Heart left ventricle (tissue), 16 donors: ENCODE measurements around the gene MLH3. TPM values are rescaled to one million over a fixed set of nuclear protein-coding genes. Genes with fewer than 3 reads are reported as not detected.
A peak's percentile ranks its signal among the peaks of the same experiment; 100 is the strongest.

Experiments used
- ATAC-seq, 4 donors: fragments of 200-7000 bp; cut with Tn5 transposase; one replicate each; pipeline ENCODE4 v1.9.1; 2020 to 2022; ENCODE audit warnings: moderate library complexity in 4 of 4, mild to moderate bottlenecking in 3 of 4, moderate number of reproducible peaks in 1 of 4
- DNase-seq, 5 donors: peaks; one replicate each; pipeline ENCODE4 v3.0.0-alpha.2; 2020
- H3K27ac ChIP-seq, 12 donors: fragments of 200-600 bp; sonication (generic) in 4 of 12; one replicate each; pipeline versions ENCODE4 v1.5.0 to v1.8.0; 2016 to 2022; ENCODE audit warnings: mild to moderate bottlenecking in 2 of 12
- H3K27me3 ChIP-seq, 9 donors: fragments of 200-600 bp; sonication (generic) in 2 of 9; one replicate each; pipeline versions ENCODE4 v1.5.1 to v1.8.0; 2016 to 2022; ENCODE audit warnings: mild to moderate bottlenecking in 3 of 9
- H3K36me3 ChIP-seq, 9 donors: fragments of 200-600 bp; sonication (generic) in 2 of 9; one replicate each; pipeline versions ENCODE4 v1.5.0 to v1.8.0; 2018 to 2022; ENCODE audit warnings: mild to moderate bottlenecking in 2 of 9
- H3K4me1 ChIP-seq, 12 donors: fragments of 200-600 bp; sonication (generic) in 4 of 12; one replicate each; pipeline versions ENCODE4 v1.5.0 to v1.8.0; 2016 to 2022; ENCODE audit warnings: mild to moderate bottlenecking in 3 of 12
- H3K4me3 ChIP-seq, 12 donors: fragments of 200-600 bp; sonication (generic) in 4 of 12; one replicate each; pipeline versions ENCODE4 v1.5.0 to v1.8.0; 2017 to 2022; ENCODE audit warnings: mild to moderate bottlenecking in 9 of 12, moderate library complexity in 4 of 12
- H3K9me3 ChIP-seq, 12 donors: fragments of 200-600 bp; sonication (generic) in 4 of 12; one replicate each; pipeline versions ENCODE4 v1.5.0 to v1.8.0; 2016 to 2022; ENCODE audit warnings: mild to moderate bottlenecking in 1 of 12
- CTCF ChIP-seq, 12 donors: fragments of 200-600 bp; sonication (generic) in 4 of 12; IDR thresholded peaks; one replicate each; pipeline versions ENCODE4 v1.5.0 to v1.8.0; 2018 to 2022; ENCODE audit warnings: antibody characterized with exemption in 12 of 12, mild to moderate bottlenecking in 5 of 12
- POLR2A ChIP-seq, 2 donors: fragments of 450-650 bp; IDR thresholded peaks; one replicate each; pipeline ENCODE4 v1.6.1; 2017; ENCODE audit warnings: antibody characterized with exemption in 2 of 2, mild to moderate bottlenecking in 2 of 2, moderate library complexity in 2 of 2
- WGBS, 4 donors: extraction: QIAGEN DNeasy Blood & Tissue Kit in 2 of 4; methylation state at CpG; one replicate each; pipeline versions ENCODE4 v1.1.5 to v1.1.7; 2013 to 2018; 5-methylcytosine and 5-hydroxymethylcytosine counted together
- intact Hi-C, 10 donors: fragments of 100-400 bp; cut with DNase I; formaldehyde crosslinking; loops; one replicate each; pipeline versions ENCODE4 v1.11.1 to v1.14.2; 2022
- polyA plus RNA-seq, 2 donors: library from polyadenylated mRNA; stranded (reverse); fragments of 200-250 nt; gene quantifications; one replicate each; pipeline ENCODE4 v1.2.3, GENCODE V29; 2013
- total RNA-seq, 9 donors: library from RNA; depleted of rRNA in 2 of 9; stranded (reverse); fragments of >200 nt in 2 of 9; fragmentation: NEBNext Ultra II Directional in 3 of 9; extraction: Animal tissue kit (Norgen Biotek cat#: 25700) in 3 of 9; gene quantifications; one replicate each; pipeline versions ENCODE4 v1.1.0 to v1.2.4, GENCODE V29; 2016 to 2023
- donor health status: ischemic (EF 13 %, LVEDD 7.1; RV severe dilation, severe dysfunction).
- donor health status: healthy with polysubstance abuse.
- donor health status: DM: no; HTN: yes; CAD: no.
- donor health status: DM: no; HTN: no; CAD: no.
- donor health status: ischemic (EF 25% LVEDD 6.9; RV normal size, moderate dysfunction).
- donor health status: ischemic (EF 25% LVEDD 5.7; RV mildly dilated, moderate dysfunction).
- donor health status: healthy.
- donor health status: DM: yes; HTN: yes; CAD: no.
- donor health status: ischemic (EF 35%, LVEDD 5.7; RV mildly dilated, moderate dysfunction).
- donor health status: nonischemic (EF 11% LVEDD 7.7; RV severe dilation, severe dysfunction).
- donor health status: DM: yes; HTN: yes; CAD: no.
- donor health status: PGD.
- donor health status: ischemic (EF 29% LVEDD 5.4; RV normal size, mild dysfunction).
- donor health status: nonischemic (EF 23%, LVEDD 6.1; RV moderate dilation, normal function).

MLH3 gene
- total and polyA plus RNA-seq, 11 donors: 10.3 to 23.9 (median 15.2) TPM

GRCh38 chr14:75059642-75060041, 8.4 kb upstream of the MLH3 start:
- no peak for TF ChIP-seq POLR2A (IDR thresholded peaks at IDR 0.05)
- H3K27ac ChIP-seq: no peak overlapping the region
- 81 to 91% (median 85%) methylated on average over 2 of the region's 2 CpGs for WGBS, 4 donors
- H3K9me3 ChIP-seq: peaks cover 0 to 5% (median 0%) of the 10 kb centered on the region in 12 donors
- ATAC-seq (no peak), DNase-seq (no peak)
- peaks cover 0 to 9% (median 0%) of the 10 kb centered on the region in 9 donors for H3K36me3 ChIP-seq
- intact Hi-C loops: loop anchor here in 1 of 10 donors (10.0 kb wide), 1 partner anchor 115 kb away; no protein-coding TSS in a partner anchor
- H3K4me3 ChIP-seq: no peak overlapping the region
- H3K4me1 ChIP-seq: peaks cover 0 to 16% (median 13%) of the 10 kb centered on the region in 12 donors
- no peaks in the 10 kb centered on the region for H3K27me3 ChIP-seq

- 67 to 77% (median 69%) methylated on average over 1 of the region's 1 CpG for WGBS, 4 donors
- ATAC-seq (no peak), DNase-seq (no peak)
- no peaks in the 10 kb centered on the region for H3K9me3 ChIP-seq
- no peak overlapping the region for H3K27ac ChIP-seq
- peaks cover 0 to 5% (median 0%) of the 10 kb centered on the region in 9 donors for H3K36me3 ChIP-seq
- H3K4me3 ChIP-seq: no peak overlapping the region
- peaks cover 0 to 20% (median 13%) of the 10 kb centered on the region in 12 donors for H3K4me1 ChIP-seq
- TF ChIP-seq CTCF (IDR thresholded peaks at IDR 0.05): no peak
- TF ChIP-seq POLR2A (IDR thresholded peaks at IDR 0.05): no peak
- intact Hi-C loops: loop anchor here in 2 of 10 donors (5.0 kb wide), 2 partner anchors 33 to 42 kb away; no protein-coding TSS in a partner anchor
- no peaks in the 10 kb centered on the region for H3K27me3 ChIP-seq
These were observed 3.2 kb upstream of the MLH3 start for GRCh38 chr14:75054421-75054820.

GRCh38 chr14:75053396-75054291, 2.4 kb upstream of the MLH3 start:
- Histone ChIP-seq H3K27ac (no peak overlapping the region), H3K36me3 (peaks cover 0 to 5% (median 0%) of the 10 kb centered on the region in 9 donors), H3K4me1 (peaks cover 0 to 27% (median 14%) of the 10 kb centered on the region in 12 donors), H3K9me3 (no peaks in the 10 kb centered on the region), H3K27me3 (no peaks in the 10 kb centered on the region), H3K4me3 (no peak overlapping the region)
- DNase-seq (no peak), ATAC-seq (no peak)
- TF ChIP-seq CTCF (IDR thresholded peaks at IDR 0.05) (no peak), POLR2A (IDR thresholded peaks at IDR 0.05) (no peak)
- WGBS, 4 donors: 65 to 73% (median 68%) methylated on average over 5 of the region's 5 CpGs
- intact Hi-C loops: loop anchor here in 2 of 10 donors (5.0 kb wide), 2 partner anchors 34 to 41 kb away; no protein-coding TSS in a partner anchor

GRCh38 chr14:75051556-75051899, 261 bp upstream of the MLH3 start:
- TF ChIP-seq POLR2A (IDR thresholded peaks at IDR 0.05) (no peak), CTCF (IDR thresholded peaks at IDR 0.05) (no peak)
- DNase-seq (no peak), ATAC-seq (no peak)
- Histone ChIP-seq H3K36me3 (peaks cover 0 to 5% (median 0%) of the 10 kb centered on the region in 9 donors), H3K27me3 (no peaks in the 10 kb centered on the region), H3K4me3 (peak overlapping the region in 11 of 12 donors; percentile 49 to 80 (median 63)), H3K27ac (peak overlapping the region in 11 of 12 donors; percentile 67 to 93 (median 91)), H3K4me1 (peaks cover 0 to 37% (median 14%) of the 10 kb centered on the region in 12 donors), H3K9me3 (no peaks in the 10 kb centered on the region)
- intact Hi-C loops: loop anchor here in 3 of 10 donors (2.0 to 5.0 kb wide), 3 partner anchors 17 to 39 kb away; partner anchors contain the start of gene ZC2HC1C (in 1 of the 3)
- 29 to 32% (median 30%) methylated on average over 5 of the region's 5 CpGs for WGBS, 4 donors
